Right renal cortex interstitium (tissue), 3 donors: Measurements from ENCODE around the gene ARHGEF3. TPM values are rescaled to one million over a fixed set of nuclear protein-coding genes. Genes with fewer than 3 reads are reported as not detected.

Experiments used
- DNase-seq, 3 donors: peaks; one replicate each; pipeline ENCODE4 v3.0.0-alpha.2; 2013; ENCODE audit warnings: low read depth in 3 of 3, low spot score in 2 of 3
- polyA plus RNA-seq, 3 donors: library from polyadenylated mRNA; unstranded; fragments of 120-200 nt; gene quantifications; one replicate each; pipeline ENCODE4 v1.2.1, GENCODE V29; 2013; ENCODE audit not compliant: insufficient read length in 3 of 3

ARHGEF3 gene
- polyA plus RNA-seq, 3 donors = 81.0 to 88.4 (median 84.7) TPM

- DNase-seq = no peak
These were observed 22.4 kb upstream of the ARHGEF3 start for GRCh38 chr3:56823984-56824703.

- no peak for DNase-seq
These were observed 21.7 kb upstream of the ARHGEF3 start for GRCh38 chr3:56823421-56823926.

DNA sequence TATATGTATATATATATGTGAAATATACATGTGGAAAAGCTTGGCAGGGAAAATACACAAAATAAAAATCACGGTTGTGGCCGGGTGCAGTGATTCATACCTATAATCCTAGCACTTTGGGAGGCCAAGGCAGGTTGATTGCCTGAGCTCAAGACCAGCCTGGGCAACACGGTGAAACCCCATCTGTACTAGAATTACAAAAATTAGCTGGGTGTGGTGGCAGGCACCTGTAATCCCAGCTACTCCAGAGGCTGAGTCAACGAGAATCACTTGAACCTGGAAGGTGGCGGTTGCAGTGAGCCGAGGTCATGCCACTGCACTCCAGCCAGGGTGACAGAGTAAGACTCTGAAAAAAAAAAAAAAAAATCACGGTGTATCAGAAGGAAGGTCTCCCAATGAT is 20.8 kb upstream of the ARHGEF3 start:
- no peak for DNase-seq

DNA sequence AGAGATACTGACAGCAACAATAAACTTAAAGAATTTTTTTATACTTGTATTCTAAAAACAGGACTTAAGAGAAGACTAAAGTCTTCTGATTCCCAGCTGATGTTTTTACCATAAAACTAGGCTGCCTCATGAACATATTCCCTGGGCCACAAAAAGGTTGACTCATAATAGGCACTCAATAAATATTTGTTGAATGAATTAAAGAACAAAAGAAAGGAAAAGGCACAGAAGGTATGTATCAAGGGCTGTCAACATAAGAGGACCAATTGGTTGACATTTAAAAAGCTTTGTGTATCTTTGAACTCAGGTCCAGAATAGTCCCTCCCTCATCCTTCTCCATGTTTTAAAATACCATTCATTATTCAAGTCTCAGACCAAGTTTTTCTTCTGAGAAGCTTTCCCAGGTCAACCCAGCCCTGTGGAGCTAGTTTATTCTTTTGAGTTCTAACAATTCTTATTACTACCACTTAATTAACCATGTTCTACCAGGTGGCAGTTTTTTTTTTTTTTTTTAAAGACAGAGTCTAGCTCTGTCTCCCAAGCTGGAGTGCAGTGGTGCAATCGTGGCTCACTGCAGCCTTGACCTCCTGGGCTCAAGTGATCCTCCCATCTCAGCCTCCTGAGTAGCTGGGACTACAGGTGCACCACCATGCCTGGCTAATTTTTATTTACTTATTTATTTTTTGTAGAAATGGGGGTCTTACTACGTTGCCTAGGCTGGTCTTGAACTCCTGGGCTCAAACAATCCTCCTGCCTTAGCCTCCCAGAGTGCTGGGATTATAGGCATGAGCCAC is 17.5 kb upstream of the ARHGEF3 start:
- no peak for DNase-seq

- DNase-seq = no peak
These were observed 16.6 kb upstream of the ARHGEF3 start for GRCh38 chr3:56818156-56818985.

DNA sequence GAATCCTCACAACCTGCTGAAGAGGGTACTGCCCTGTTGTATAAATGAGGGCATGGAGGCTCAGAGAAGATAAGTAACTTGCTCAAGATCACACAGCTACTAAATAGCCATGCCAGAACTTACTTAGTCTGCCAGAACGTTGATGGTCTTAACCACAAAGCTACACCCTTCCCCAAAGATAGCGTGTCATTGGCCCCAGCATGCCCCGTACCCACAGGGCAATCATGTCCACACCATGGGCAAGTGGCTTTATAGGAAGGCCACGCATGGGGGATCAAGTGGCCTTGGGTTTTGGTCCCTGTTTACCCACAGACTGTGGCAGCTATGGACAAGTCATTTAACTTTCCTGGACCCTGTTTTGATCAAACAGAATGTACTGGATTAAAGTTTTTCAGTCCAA is 15.9 kb upstream of the ARHGEF3 start:
- DNase-seq = no peak

GRCh38 chr3:56816061-56816460 is 14.3 kb upstream of the ARHGEF3 start:
- no peak for DNase-seq

DNA sequence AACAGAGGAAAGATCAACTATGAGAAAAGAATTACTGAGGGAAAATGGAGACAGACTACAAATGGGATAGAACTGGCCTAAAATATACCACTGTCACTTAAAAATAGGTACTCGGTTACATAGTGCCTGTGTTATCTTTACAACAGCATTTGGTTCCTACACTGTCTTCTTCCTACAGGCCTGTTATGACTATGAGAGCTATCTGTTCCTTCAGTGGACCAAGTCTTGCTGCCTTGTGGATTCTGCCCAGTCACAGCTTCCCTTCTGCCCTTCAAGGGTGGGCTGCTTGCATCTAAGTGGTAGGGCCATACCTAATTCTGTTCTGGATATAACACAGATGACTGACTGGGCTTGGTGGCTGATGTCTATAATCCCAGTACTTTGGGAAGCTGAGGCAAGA is 13.8 kb upstream of the ARHGEF3 start:
- DNase-seq = no peak

DNA sequence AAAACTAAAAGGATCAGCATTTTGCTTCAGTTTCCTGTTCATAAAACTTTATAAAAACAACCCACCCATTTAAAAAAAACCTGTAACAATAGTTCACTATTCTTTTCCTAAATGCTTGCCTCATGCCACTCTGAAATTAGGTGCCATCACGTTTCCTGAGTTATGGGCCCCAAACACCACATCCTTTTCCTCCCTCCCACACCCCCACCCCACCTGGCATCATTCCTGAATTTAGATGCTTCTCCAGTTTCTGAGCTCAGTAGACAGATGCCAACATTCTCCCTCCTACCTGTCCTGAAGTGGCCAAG is 11.9 kb upstream of the ARHGEF3 start:
- DNase-seq = no peak

GRCh38 chr3:56812754-56813652 is 11.3 kb upstream of the ARHGEF3 start:
- no peak for DNase-seq

DNA sequence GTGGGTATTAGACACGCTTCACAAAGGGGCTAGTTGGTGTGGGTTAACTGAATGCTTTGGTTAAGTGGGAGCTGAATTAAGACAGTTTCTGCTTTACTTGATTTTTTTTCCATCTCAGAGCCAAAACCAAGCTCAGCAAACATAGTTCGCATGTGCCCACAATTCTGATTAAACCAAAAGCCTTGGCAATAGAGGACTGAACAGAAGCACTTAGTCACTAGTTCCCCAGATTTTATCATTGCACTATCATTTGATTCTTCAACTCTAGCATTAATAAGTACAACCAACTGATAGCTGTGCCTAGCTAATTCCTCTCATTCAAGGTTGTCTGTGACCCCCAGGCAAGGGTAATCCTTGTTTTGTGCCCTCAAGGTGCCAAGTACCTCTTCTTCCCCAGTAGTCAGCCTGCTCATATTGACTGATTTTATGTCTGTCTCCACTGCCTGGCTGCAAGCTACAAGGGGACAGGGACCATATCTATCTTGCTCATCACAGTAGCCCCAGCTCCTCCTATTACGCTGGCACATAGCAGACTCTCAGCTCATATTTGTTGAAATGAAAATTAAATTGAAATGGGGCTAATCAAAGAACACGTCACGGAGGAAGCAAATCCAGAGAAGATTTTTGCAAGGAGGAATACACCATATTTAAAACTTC is 9.9 kb upstream of the ARHGEF3 start:
- DNase-seq = no peak

- no peak for DNase-seq
These were observed 9.1 kb upstream of the ARHGEF3 start for GRCh38 chr3:56810577-56811545.

DNA sequence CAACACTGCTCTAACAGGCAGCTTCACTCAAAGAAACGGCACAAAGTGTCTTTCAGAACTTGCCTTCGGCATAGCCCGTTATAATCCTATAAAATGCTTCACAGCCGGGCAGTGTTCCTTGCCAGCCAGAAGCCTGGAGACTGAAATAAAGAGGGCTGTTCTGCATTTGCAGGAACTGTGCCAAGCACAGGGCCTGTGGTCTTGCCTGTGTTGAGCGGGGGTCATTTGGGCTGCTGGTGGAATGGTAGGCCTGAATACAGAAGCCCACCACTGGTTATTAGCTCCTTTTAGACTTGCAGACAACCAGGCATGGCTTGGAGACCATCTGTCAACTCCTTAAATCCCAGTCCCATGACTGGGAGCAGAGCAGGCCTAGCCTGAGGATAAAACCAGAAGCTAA is 4.7 kb upstream of the ARHGEF3 start:
- DNase-seq = no peak

DNA sequence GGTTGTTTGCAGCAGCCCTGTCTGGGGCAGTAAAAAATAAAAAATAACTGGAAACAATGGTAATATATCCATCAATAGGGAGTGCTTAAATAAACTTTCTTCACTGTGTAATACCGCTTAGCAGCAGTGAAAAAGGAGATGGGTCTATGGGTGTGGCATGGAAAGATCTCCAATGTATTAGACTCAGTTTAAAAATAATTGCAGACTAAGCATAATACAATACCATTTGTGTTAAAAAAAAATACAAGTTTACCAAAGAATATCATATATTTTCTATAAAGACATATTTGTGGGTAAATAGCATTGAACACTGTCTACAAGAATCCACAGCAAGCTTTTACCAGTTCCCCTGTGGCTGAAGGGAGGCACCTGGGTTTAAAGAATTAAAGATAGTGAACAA is 1.0 kb upstream of the ARHGEF3 start:
- no peak for DNase-seq

GRCh38 chr3:56802378-56802745 is 613 bp upstream of the ARHGEF3 start:
- no peak for DNase-seq

DNA sequence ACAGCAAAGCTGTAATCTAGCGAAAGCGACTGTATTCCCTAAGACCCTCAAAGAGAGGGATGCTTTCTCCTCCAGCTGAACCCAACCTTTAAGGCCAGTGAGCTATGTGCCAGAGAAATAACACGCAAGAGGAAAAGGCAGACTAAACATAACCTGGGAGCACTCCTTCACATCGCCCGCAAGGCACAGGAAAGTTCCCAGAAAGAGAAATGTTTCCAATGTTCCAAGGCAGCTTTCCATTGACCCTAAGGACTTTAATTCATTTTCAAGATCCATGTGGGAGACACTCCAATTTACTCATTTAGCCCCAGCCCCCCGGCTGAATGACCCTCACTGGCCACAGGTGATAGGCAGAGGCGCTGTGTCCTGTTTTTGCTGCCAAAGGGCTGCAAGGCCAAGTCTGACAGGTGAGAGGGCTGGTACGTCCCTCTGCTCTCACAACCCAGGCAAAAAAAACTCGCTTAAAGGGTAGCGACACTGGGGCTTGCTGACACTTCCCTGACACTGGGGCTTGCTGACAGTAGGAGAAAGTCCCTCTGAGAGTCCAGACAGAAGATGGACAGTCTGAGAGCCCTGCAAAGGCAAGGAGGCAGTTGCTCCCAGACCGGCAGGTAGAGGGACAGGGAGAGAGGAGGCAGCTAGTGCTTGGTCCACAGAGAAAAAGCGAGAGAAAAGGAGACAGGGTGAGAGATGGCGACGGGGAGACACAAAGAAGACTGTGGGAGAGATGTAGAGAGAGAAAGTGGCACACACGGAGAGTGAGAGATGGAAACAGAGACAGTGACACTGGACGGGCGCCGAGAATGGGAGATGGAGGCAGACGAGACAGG is 702 bp downstream of the ARHGEF3 start:
- no peak for DNase-seq

DNA sequence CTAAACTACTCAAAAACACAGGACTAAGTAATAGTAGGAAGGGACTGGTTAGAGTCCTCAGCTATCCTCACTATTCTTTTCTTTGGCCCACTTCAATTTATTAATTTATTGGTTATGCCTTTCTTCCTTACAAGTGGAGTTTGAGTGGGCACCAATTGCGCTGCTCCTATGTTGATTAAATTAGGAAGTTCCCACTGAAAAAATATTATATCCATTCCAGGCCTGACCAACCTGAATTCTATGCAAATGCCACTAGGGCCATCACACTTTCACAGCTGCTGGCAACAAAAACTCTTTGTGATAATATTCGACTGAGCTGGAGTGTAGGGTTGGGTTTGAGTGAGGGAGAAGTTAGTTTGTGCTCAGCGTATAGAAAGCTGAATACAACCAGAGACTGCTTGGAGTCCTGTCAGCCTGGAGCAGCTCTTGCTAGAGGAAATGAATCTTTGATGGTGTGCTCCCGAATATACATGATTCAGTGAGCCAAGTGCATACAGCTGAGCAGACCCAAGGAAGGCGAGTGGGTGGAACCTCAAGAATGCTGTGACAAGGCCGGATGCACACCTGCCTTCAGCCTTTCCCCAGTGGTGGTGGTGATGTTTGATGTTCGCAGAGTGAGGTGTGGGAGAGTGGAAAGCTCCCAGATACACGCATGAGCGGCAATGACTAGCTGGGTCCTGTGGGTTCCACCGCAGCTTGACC is 1.5 kb downstream of the ARHGEF3 start:
- DNase-seq = no peak
